ENCODE results near the gene MICAL2.

The MICAL2 gene

GRCh38 chr11:12280838-12281565 lies 170.6 kb downstream of the MICAL2 start:
- ChIA-PET POLR2A (interaction anchor here (1.0 kb wide), 1 partner anchor 233 kb away, joined by 3 read pairs; no protein-coding TSS in a partner anchor), CTCF (interaction anchor here (0.6 to 14.2 kb wide), 47 partner anchors 10 to 1360 kb away, joined by 3 to 374 read pairs (median 4); no protein-coding TSS in a partner anchor)
- H3K9me3 ChIP-seq (ENCODE audit: control insufficient read depth, insufficient read depth, low read depth, low read length) = no peaks in the 10 kb centered on the region
- no peaks in the 10 kb centered on the region for H3K4me1 ChIP-seq (ENCODE audit: control insufficient read depth, insufficient read depth, low read length)
- H3K27ac ChIP-seq (ENCODE audit: extremely low read depth, low read depth, low read length) = no peak overlapping the region
- no peaks in the 10 kb centered on the region for H3K36me3 ChIP-seq (ENCODE audit: control insufficient read depth in 2 of 2, insufficient read depth in 1 of 2, low read length in 2 of 2)
- TF ChIP-seq ZNF433 (tag by site-specific recombination; IDR thresholded peaks at IDR 0.05; ENCODE audit: low read depth) (no peak), ZFHX2 (tag by site-specific recombination; conservative IDR thresholded peaks at IDR 0.05) (0 out of 2 replicates have a peak, but pooled peaks have one; percentile 21), RBAK (tag by site-specific recombination; IDR thresholded peaks at IDR 0.05) (no peak), EGR2 (tag by site-specific recombination; IDR thresholded peaks at IDR 0.05; ENCODE audit: low read depth) (peak; percentile 18; the same call in 1 of the 2 replicates)
- H3K4me3 ChIP-seq (ENCODE audit: low read depth, low read length) = no peak overlapping the region

- TF ChIP-seq ZNF776 (tag by site-specific recombination; IDR thresholded peaks at IDR 0.05; ENCODE audit: borderline replicate concordance) (no peak), ZNF626 (tag by site-specific recombination; IDR thresholded peaks at IDR 0.05) (no peak), ZFP69B (tag by site-specific recombination; IDR thresholded peaks at IDR 0.05) (peak; percentile 42; the same call in 1 of the 2 replicates), ZNF324 (tag by site-specific recombination; IDR thresholded peaks at IDR 0.05) (no peak), ZNF768 (tag by site-specific recombination; IDR thresholded peaks at IDR 0.05) (no peak), ZNF169 (tag by site-specific recombination; IDR thresholded peaks at IDR 0.05) (no peak), ZNF48 (tag by site-specific recombination; IDR thresholded peaks at IDR 0.05) (no peak), SP2 (tag by site-specific recombination; IDR thresholded peaks at IDR 0.05) (no peak), ZNF654 (tag by site-specific recombination; IDR thresholded peaks at IDR 0.05; ENCODE audit: low read depth) (peak; percentile 68), ZNF239 (tag by site-specific recombination; IDR thresholded peaks at IDR 0.05) (no peak), ZNF777 (tag by site-specific recombination; IDR thresholded peaks at IDR 0.05; ENCODE audit: borderline replicate concordance) (no peak), ZFHX2 (tag by site-specific recombination; conservative IDR thresholded peaks at IDR 0.05) (no peak), KLF8 (tag by site-specific recombination; IDR thresholded peaks at IDR 0.05) (no peak), ZNF521 (tag by site-specific recombination; IDR thresholded peaks at IDR 0.05) (no peak), ZNF660 (tag by site-specific recombination; IDR thresholded peaks at IDR 0.05) (0 out of 2 replicates have a peak, but pooled peaks have one; percentile 22)
- TF ChIP-seq, protein P1, sequence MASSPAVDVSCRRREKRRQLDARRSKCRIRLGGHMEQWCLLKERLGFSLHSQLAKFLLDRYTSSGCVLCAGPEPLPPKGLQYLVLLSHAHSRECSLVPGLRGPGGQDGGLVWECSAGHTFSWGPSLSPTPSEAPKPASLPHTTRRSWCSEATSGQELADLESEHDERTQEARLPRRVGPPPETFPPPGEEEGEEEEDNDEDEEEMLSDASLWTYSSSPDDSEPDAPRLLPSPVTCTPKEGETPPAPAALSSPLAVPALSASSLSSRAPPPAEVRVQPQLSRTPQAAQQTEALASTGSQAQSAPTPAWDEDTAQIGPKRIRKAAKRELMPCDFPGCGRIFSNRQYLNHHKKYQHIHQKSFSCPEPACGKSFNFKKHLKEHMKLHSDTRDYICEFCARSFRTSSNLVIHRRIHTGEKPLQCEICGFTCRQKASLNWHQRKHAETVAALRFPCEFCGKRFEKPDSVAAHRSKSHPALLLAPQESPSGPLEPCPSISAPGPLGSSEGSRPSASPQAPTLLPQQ (tag by site-specific recombination; IDR thresholded peaks at IDR 0.05) = 0 out of 2 replicates have a peak, but pooled peaks have one; percentile 15
- TF ChIP-seq, protein P2, sequence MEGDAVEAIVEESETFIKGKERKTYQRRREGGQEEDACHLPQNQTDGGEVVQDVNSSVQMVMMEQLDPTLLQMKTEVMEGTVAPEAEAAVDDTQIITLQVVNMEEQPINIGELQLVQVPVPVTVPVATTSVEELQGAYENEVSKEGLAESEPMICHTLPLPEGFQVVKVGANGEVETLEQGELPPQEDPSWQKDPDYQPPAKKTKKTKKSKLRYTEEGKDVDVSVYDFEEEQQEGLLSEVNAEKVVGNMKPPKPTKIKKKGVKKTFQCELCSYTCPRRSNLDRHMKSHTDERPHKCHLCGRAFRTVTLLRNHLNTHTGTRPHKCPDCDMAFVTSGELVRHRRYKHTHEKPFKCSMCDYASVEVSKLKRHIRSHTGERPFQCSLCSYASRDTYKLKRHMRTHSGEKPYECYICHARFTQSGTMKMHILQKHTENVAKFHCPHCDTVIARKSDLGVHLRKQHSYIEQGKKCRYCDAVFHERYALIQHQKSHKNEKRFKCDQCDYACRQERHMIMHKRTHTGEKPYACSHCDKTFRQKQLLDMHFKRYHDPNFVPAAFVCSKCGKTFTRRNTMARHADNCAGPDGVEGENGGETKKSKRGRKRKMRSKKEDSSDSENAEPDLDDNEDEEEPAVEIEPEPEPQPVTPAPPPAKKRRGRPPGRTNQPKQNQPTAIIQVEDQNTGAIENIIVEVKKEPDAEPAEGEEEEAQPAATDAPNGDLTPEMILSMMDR (tag by site-specific recombination; IDR thresholded peaks at IDR 0.05) = peak; percentile 65
- Histone ChIP-seq H3K27ac (ENCODE audit: extremely low read depth, low read depth, low read length) (no peak overlapping the region), H3K4me1 (ENCODE audit: control insufficient read depth, insufficient read depth, low read length) (no peaks in the 10 kb centered on the region), H3K4me3 (ENCODE audit: low read depth, low read length) (no peak overlapping the region), H3K9me3 (ENCODE audit: control insufficient read depth, insufficient read depth, low read depth, low read length) (no peaks in the 10 kb centered on the region), H3K36me3 (ENCODE audit: control insufficient read depth in 2 of 2, insufficient read depth in 1 of 2, low read length in 2 of 2) (no peaks in the 10 kb centered on the region)
- ChIA-PET POLR2A (interaction anchor here (1.0 kb wide), 1 partner anchor 234 kb away, joined by 3 read pairs; no protein-coding TSS in a partner anchor), CTCF (interaction anchor here (0.5 to 14.2 kb wide), 55 partner anchors 10 to 1361 kb away, joined by 3 to 374 read pairs (median 4); no protein-coding TSS in a partner anchor)
Observed at GRCh38 chr11:12281571-12282478, 171.4 kb downstream of the MICAL2 start.

All from HEK293 (cell line).